ENCODE results near the gene KLK7.

Gene KLK7

DNA sequence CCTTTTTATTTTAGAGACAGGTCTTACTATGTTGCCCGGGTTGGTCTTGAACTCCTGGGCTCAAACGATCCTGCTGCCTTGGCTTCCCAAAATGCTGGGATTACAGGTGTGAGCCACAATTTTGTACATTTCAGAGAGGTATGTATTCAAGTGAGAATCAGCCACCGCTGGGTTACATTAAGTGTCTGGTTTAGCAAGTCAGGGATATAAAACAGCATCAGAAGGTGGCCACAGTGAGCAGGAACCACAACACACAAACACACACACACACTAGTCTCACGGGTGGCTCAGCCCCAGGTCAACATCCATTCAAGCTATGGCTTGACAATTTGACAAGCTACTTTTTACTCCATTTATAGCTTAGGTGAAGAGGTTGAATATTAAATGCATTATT is 51.0 kb downstream of the KLK7 start:
- Histone ChIP-seq H3K9ac (ENCODE audit: insufficient read length, low read depth) (no peak overlapping the region), H3K36me3 (ENCODE audit: insufficient read depth, insufficient read length, low read length) (no peaks in the 10 kb centered on the region), H3K27me3 (ENCODE audit: insufficient read depth, insufficient read length) (no peaks in the 10 kb centered on the region), H3K4me1 (ENCODE audit: insufficient read depth, insufficient read length) (no peaks in the 10 kb centered on the region), H3K4me3 (ENCODE audit: insufficient read length, low read depth) (no peak overlapping the region), H3K9me3 (ENCODE audit: insufficient read depth, low read length) (no peaks in the 10 kb centered on the region)
- no peak for DNase-seq (ENCODE audit: low read depth, low spot score)
- TF ChIP-seq SUZ12 (IDR thresholded peaks at IDR 0.05; ENCODE audit: extremely low read depth, insufficient read depth, insufficient read length) (no peak), ZNF274 (IDR thresholded peaks at IDR 0.05; ENCODE audit: low read depth, low read length) (no peak), YY1 (IDR thresholded peaks at IDR 0.05; ENCODE audit: insufficient read depth, insufficient read length) (no peak)

DNA sequence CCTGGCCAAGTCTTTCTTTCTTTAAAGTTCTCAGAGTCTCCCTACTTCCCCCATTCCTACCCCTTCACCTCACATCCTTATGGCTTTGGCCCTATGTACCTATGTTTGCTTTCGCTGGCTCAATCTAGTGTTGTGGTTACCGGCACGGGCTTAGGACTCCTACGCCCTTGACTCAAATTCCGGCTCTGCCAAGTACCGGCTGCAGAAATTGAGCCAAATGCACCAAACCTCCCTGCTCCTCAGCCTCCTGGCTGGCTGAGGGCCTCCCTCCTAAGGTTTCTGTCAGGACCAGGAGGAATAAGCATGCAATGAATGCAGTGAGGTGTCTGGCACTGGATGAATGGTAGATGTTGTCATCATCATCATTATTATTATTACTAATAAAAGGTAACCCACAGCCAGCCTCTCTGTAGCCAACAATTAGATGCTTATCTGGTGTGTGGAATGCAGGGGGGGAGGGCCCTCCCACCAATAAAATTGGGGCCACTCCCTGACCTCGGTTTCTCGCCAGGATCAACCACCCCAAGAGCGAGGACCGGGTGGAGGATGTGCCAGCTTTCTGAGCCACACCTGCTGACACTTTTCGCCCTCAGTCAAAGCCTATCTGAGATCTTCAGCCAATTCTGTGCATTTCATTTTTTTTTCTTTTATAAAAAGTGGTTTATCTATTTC is 51.6 kb downstream of the KLK7 start:
- TF ChIP-seq YY1 (IDR thresholded peaks at IDR 0.05; ENCODE audit: insufficient read depth, insufficient read length) = no peak
- TF ChIP-seq SUZ12 (IDR thresholded peaks at IDR 0.05; ENCODE audit: extremely low read depth, insufficient read depth, insufficient read length) = no peak
- no peak for TF ChIP-seq ZNF274 (IDR thresholded peaks at IDR 0.05; ENCODE audit: low read depth, low read length)
- no peaks in the 10 kb centered on the region for H3K36me3 ChIP-seq (ENCODE audit: insufficient read depth, insufficient read length, low read length)
- no peak overlapping the region for H3K9ac ChIP-seq (ENCODE audit: insufficient read length, low read depth)
- no peak for DNase-seq (ENCODE audit: low read depth, low spot score)
- H3K9me3 ChIP-seq (ENCODE audit: insufficient read depth, low read length) = no peaks in the 10 kb centered on the region
- no peaks in the 10 kb centered on the region for H3K4me1 ChIP-seq (ENCODE audit: insufficient read depth, insufficient read length)
- H3K4me3 ChIP-seq (ENCODE audit: insufficient read length, low read depth) = no peak overlapping the region
- H3K27me3 ChIP-seq (ENCODE audit: insufficient read depth, insufficient read length) = no peaks in the 10 kb centered on the region

DNA sequence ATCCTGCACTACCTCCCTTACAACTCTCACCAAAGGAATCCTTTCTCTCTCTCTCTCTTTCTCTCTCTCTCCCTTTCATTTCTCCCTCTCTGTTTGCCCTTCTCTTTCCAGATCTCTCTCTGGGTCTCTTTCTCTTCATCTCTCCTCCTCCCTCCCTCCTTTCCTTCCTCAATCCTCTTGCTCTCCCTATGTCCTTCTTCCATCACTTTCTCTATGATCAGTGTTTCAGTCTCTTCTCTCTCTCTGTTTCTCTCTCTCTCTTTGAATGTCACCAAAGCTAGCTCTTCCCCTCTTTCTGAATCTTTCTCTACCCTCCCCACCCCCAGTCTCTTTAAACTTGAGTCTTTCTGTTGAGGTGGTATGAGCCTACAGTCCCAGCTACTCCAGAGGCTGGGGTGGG is 52.7 kb downstream of the KLK7 start:
- Histone ChIP-seq H3K9me3 (ENCODE audit: insufficient read depth, low read length) (no peaks in the 10 kb centered on the region), H3K36me3 (ENCODE audit: insufficient read depth, insufficient read length, low read length) (no peaks in the 10 kb centered on the region), H3K9ac (ENCODE audit: insufficient read length, low read depth) (no peak overlapping the region), H3K4me1 (ENCODE audit: insufficient read depth, insufficient read length) (no peaks in the 10 kb centered on the region), H3K4me3 (ENCODE audit: insufficient read length, low read depth) (no peak overlapping the region), H3K27me3 (ENCODE audit: insufficient read depth, insufficient read length) (no peaks in the 10 kb centered on the region)
- TF ChIP-seq ZNF274 (IDR thresholded peaks at IDR 0.05; ENCODE audit: low read depth, low read length) (no peak), YY1 (IDR thresholded peaks at IDR 0.05; ENCODE audit: insufficient read depth, insufficient read length) (no peak), SUZ12 (IDR thresholded peaks at IDR 0.05; ENCODE audit: extremely low read depth, insufficient read depth, insufficient read length) (no peak)
- DNase-seq (ENCODE audit: low read depth, low spot score) = no peak

DNA sequence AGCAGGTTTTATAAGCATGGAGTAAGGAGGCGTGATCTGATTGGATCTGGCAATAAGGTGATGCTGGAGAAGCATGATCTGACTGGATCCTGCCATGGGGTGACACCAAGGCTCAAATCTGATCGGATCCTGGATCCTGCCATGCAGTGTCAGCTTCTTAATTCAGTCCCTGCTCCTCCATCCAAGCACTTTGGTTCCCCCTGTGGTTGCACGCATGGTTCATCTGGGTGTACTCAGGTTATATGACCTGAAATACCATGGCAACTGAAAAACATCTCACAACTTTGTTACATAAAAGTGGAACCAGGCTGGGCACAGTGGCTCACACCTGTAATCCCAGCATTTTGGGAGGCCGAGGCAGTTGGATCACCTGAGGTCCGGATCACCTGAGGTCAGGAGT is 54.9 kb downstream of the KLK7 start:
- H3K27me3 ChIP-seq (ENCODE audit: insufficient read depth, insufficient read length) = no peaks in the 10 kb centered on the region
- TF ChIP-seq ZNF274 (IDR thresholded peaks at IDR 0.05; ENCODE audit: low read depth, low read length) = no peak
- no peak for TF ChIP-seq SUZ12 (IDR thresholded peaks at IDR 0.05; ENCODE audit: extremely low read depth, insufficient read depth, insufficient read length)
- no peak for TF ChIP-seq YY1 (IDR thresholded peaks at IDR 0.05; ENCODE audit: insufficient read depth, insufficient read length)
- H3K4me3 ChIP-seq (ENCODE audit: insufficient read length, low read depth) = no peak overlapping the region
- no peak overlapping the region for H3K9ac ChIP-seq (ENCODE audit: insufficient read length, low read depth)
- H3K9me3 ChIP-seq (ENCODE audit: insufficient read depth, low read length) = no peaks in the 10 kb centered on the region
- H3K4me1 ChIP-seq (ENCODE audit: insufficient read depth, insufficient read length) = no peaks in the 10 kb centered on the region
- no peaks in the 10 kb centered on the region for H3K36me3 ChIP-seq (ENCODE audit: insufficient read depth, insufficient read length, low read length)
- DNase-seq (ENCODE audit: low read depth, low spot score) = no peak
